ENCODE measurements around the gene NOX3.
A peak's percentile ranks its signal among the peaks of the same experiment; 100 is the strongest.

NOX3 gene

GRCh38 chr6:155432293-155432692 is 23.3 kb downstream of the NOX3 start:
- Mint-ChIP-seq H3K4me1 (peaks cover 6% of the 10 kb centered on the region), H3K27me3 (ENCODE audit: low read depth) (no peaks in the 10 kb centered on the region), H3K27ac (no peak overlapping the region), H3K9me3 (no peaks in the 10 kb centered on the region), H3K36me3 (ENCODE audit: low read depth) (no peaks in the 10 kb centered on the region), H3K4me3 (no peak overlapping the region)
- no peak for TF ChIP-seq CTCF (IDR thresholded peaks at IDR 0.05; ENCODE audit: unreplicated experiment in 3 of 3)

GRCh38 chr6:155429321-155429893 is 26.2 kb downstream of the NOX3 start:
- Mint-ChIP-seq H3K4me3 (no peak overlapping the region), H3K4me1 (no peaks in the 10 kb centered on the region), H3K27me3 (ENCODE audit: low read depth) (peaks cover 4% of the 10 kb centered on the region), H3K36me3 (ENCODE audit: low read depth) (no peaks in the 10 kb centered on the region), H3K27ac (peak overlapping the region in 1 of 3 experiments; percentile 25), H3K9me3 (no peaks in the 10 kb centered on the region)
- no peak for TF ChIP-seq CTCF (IDR thresholded peaks at IDR 0.05; ENCODE audit: unreplicated experiment in 3 of 3)

GRCh38 chr6:155426408-155426945 is 29.2 kb downstream of the NOX3 start:
- H3K4me3 Mint-ChIP-seq = no peak overlapping the region
- peaks cover 11% of the 10 kb centered on the region for H3K27me3 Mint-ChIP-seq (ENCODE audit: low read depth)
- no peaks in the 10 kb centered on the region for H3K36me3 Mint-ChIP-seq (ENCODE audit: low read depth)
- H3K9me3 Mint-ChIP-seq = no peaks in the 10 kb centered on the region
- no peak for TF ChIP-seq CTCF (IDR thresholded peaks at IDR 0.05; ENCODE audit: unreplicated experiment in 3 of 3)
- H3K4me1 Mint-ChIP-seq = no peaks in the 10 kb centered on the region
- no peak overlapping the region for H3K27ac Mint-ChIP-seq

DNA sequence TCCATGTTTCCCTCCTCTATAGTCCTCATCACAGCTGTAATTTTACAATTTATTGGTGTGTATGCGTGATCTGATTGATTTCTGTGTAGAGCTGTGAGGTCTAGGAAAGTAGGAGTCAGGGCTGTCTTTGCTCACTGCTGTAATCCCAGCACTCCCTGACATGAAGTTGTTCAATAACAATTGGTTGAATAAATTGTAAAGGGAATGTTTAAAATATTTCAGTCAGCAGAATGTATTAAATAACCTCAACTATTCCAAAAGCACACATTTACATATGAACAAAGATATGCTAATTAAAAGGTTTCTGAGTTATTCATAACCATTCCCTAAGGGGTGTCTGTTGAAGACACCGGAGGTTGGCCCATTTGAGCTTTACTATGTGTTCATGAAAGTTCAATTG is 31.5 kb downstream of the NOX3 start:
- no peaks in the 10 kb centered on the region for H3K9me3 Mint-ChIP-seq
- peaks cover 16% of the 10 kb centered on the region for H3K27me3 Mint-ChIP-seq (ENCODE audit: low read depth)
- TF ChIP-seq CTCF (IDR thresholded peaks at IDR 0.05; ENCODE audit: unreplicated experiment in 3 of 3) = no peak
- no peaks in the 10 kb centered on the region for H3K36me3 Mint-ChIP-seq (ENCODE audit: low read depth)
- H3K4me1 Mint-ChIP-seq = no peaks in the 10 kb centered on the region
- no peak overlapping the region for H3K27ac Mint-ChIP-seq
- H3K4me3 Mint-ChIP-seq = no peak overlapping the region

DNA sequence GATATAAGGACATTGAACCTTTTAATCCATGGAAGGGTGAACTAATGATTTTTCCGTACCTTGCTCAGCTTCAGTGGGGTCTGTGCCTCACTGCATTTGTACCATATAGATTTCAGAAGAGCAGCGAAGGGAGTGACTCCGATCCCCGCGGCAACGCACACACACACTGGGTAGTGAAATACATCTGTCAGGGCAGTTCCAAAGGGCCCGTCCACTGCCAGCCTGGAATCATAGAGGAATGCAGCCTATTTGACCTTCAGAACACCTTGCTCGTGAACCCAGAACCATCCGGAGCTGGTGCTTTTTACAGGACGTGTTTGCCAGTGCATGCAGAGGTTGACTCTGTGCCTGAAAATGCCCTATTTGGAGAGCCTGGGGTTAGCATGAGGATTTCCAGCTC is 33.0 kb downstream of the NOX3 start:
- no peak for TF ChIP-seq CTCF (IDR thresholded peaks at IDR 0.05; ENCODE audit: unreplicated experiment in 3 of 3)
- no peak overlapping the region for H3K4me3 Mint-ChIP-seq
- H3K27ac Mint-ChIP-seq = no peak overlapping the region
- H3K9me3 Mint-ChIP-seq = no peaks in the 10 kb centered on the region
- peaks cover 16% of the 10 kb centered on the region for H3K27me3 Mint-ChIP-seq (ENCODE audit: low read depth)
- no peaks in the 10 kb centered on the region for H3K36me3 Mint-ChIP-seq (ENCODE audit: low read depth)
- H3K4me1 Mint-ChIP-seq = peaks cover 9% of the 10 kb centered on the region

- Mint-ChIP-seq H3K9me3 (no peaks in the 10 kb centered on the region), H3K27ac (no peak overlapping the region), H3K27me3 (ENCODE audit: low read depth) (peaks cover 12% of the 10 kb centered on the region), H3K4me3 (no peak overlapping the region), H3K36me3 (ENCODE audit: low read depth) (no peaks in the 10 kb centered on the region), H3K4me1 (peaks cover 17% of the 10 kb centered on the region)
- no peak for TF ChIP-seq CTCF (IDR thresholded peaks at IDR 0.05; ENCODE audit: unreplicated experiment in 3 of 3)
Observed at GRCh38 chr6:155420492-155420891, 35.1 kb downstream of the NOX3 start.

Data from nephron (organoid).